CD4-positive, alpha-beta T cell treated with Interleukin-12 subunit alpha and Interleukin-12 subunit beta, for 1 hour (primary cell): ENCODE results near the gene BATF3.

Experiments
- DNase-seq: peaks from one replicate; pipeline ENCODE4 v3.0.0-alpha.2; 2020

Gene BATF3

DNA sequence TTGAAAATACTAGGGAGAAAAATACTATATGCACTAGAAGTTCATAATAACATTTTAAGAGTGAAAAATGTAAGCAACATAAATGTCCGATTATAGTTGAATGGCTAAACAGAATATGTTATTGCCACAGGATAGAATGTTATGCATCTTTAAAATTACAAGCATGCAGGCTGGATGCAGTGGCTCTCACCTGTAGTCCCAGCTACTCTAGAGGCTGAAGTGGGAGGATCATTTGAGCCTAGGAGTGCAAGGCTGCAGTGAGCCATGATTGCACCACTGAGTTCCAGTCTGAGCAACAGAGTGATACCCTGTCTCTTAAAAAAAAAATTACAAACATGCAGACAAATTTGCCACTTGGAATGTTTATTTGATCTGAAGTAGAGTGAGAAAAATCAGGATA, 3.0 kb upstream of the BATF3 start:
- DNase-seq: no peak

DNA sequence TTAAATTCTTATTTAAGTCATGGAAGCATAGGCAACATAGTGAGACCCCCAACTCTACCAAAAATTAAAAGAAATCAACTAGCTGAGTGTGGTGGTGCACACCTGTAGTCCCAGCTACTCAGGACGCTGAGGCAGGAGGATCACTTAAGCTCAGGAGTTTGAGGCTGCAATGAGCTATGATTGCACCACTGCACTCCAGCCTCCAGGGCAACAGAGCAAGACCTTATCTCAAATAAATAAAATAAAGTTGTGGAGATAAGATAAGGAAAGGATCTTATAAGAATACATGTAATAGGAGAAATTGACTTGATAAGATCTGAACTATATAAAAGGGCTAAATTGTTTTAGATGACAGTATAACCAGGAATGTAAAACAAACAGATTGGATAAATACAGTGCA, 2.3 kb upstream of the BATF3 start:
- no peak for DNase-seq

DNA sequence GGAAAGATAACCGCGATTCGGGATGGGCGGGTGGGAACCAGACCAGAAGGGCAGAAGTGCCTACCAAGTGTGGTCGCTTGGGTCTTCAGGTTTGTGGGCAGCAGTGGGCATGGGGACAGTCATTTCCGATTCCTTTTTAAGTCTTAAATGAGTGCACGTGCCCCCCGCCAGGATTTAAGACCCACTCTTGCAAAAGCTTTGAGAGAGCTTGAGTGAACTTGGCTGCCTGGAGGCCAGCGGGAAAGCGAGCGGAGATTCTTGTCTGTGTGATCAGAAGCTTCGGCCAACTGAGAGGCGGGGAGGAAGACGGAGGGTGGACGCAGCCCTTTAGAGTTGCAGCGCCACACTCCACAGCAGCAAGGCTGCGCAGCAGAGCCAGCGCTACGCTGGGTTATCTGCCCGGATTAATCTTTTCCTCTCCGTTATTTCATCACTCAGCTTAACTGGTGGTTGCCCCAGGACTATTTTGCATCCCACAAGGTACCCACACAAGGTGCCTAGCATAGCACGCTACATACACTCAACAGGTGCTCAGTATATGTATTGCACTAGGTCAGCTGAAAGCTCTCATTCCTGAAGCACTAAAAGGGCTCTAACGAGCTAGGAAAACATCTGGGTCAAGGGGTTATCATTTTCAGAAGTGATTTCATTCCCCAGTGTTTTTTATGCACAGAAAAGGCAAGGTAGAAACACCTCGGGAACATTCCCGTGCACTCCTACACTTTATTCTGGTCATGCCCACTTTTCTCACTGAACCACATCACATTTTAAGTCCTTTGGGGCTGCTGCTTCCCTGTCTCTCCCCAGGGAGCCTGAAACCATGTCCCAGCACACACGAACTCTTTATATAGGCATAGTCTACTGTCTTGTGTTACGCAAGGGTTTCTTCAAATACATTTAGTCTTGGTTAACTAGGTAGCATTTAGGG, 1.5 kb upstream of the BATF3 start:
- DNase-seq: peak; percentile 17

DNA sequence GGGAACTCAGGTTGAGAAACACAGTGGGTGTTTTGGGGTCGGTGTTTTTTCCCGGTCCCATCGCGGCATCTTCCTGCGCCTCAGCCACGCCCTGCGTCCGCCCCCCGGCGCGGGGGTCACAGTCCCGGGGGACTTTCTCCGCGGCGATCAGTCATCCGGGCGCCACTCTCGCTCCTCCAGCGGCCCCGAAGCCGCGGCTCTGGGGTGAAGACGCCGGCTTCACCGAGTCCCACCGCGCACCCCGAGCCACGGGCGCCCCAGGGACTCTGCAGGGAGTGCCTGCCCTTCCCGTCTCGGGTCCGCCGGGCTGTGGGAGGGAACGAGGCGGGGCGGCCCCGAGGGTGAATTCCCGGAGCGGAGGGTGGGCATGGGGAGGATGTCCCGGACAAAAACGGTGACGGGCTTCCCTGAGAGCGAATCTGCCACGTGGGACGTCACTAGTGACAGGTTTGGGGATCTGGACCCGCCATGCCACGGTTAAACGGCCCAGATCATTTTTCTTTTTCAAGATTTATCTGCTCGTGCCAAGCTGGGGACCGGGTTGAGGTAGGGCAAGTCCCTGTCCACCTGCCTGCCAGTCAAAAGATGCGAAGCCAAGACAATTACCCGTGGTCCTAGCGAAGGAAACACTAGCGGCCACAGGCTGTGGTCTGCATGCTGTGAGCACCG, 717 bp upstream of the BATF3 start:
- DNase-seq: peak; percentile 61

- peak; percentile 52 for DNase-seq
Observed at GRCh38 chr1:212699104-212699624, 476 bp downstream of the BATF3 start.

- DNase-seq: no peak
Observed at GRCh38 chr1:212698467-212699103, 1.1 kb downstream of the BATF3 start.

- no peak for DNase-seq
Observed at GRCh38 chr1:212696721-212697331, 2.8 kb downstream of the BATF3 start.

- no peak for DNase-seq
Observed at GRCh38 chr1:212692774-212693644, 6.6 kb downstream of the BATF3 start.

DNA sequence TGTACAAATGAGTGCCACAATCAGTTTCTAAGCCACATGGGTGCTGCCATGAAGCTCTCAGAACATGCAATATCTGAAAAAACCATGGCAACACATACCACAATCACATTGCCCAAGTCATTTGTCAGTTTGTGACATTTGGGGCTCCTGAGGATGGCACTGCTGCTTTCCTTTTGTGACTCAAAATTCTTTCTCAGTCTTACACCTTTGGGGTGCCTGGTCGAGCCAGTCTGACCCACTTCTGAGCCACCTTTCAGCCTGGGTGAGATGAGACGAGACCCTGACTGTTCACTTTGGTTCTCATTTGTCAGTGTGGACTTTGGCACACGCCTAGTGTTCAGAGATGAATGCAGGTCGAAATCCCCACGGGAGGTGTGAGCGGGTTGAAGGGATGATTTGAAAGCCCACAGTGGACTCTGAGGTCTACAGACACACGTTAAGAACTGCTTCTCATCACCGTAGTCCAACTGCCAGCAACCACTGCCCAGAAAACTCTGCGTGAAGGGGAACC, 8.0 kb downstream of the BATF3 start:
- DNase-seq: no peak

DNA sequence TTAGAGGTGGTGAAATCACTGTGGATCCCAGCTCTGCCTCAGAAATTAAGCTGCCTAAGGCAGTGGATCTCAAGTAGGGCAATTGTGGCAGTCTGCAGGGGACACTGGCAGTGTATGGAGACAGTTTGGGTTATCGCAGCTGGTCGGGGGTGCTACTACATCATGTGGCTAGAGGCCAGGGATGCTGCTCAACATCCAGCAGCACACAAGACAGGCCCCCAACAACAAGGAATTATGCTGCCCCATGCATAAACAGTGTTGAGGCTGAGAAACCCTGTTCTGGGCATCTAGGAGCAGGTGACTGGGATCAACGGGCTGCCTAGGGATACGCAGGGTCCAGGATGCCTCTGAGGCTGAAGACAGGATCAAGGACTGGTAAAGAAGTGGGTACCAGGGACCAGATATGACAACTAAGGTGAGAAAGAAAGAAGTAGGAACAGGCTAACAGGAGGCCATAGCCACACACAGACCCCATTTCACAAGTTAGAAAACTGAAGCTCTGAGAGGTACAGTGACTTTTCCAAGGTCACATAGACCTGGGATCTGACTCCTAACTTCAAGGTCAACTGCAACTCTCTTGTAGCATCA, 8.7 kb downstream of the BATF3 start:
- DNase-seq: no peak

DNA sequence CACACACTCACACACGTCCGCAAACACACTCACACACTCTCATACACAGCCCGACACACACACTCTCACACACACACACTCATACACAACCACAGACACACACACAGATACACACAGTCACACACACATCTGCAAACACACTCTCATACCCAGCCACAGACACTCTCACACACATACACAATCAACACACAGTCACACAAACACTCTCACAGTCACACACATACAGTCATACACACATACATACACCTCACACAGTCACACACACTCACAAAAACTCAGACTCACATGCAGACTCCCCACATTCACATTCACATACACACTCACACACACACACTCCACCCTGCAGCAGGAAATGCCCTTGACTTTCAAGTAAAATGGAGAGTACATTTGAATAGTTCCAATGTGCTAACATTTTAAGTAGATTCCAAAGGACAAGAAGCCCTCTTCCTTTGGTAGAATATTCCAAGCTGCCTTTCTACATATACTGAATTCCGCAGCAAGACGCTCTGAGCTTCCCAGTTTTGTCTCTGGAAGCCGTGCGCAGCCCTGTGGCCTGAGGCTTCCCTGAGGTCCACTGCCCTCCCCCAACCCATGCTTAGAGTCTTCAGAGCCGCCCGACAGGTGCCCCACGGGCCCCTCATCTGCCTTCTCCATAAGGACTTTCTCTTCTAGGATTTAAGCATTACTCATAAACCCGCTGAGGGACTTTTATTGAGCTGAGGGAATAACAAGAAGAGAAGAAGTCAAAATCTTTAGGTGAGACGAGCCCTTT, 9.7 kb downstream of the BATF3 start:
- no peak for DNase-seq

DNA sequence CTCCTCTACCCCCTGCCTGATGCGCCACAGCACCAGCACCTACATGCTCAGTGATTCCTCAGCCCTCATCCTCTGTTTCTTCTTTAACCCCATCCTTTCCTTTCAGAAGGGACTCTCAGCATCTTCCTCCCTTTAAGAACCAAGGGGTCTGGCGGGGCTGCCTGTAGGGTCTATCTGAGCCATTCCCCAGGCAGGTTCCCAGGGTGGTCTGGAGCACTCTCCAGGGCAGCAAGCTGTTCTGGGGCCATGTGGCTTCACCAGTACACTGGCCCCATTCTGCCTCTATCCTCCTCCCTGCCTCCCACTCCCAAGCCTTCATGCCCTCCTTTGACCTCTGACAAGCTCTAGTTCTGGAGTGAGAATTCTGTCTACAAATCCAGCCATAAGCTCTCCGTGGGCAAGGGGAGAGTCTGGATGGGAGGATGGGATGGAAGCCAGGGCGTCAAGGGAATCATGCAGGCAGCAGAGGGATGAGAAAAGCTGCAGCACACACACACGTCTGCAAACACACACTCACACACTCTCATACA, 10.4 kb downstream of the BATF3 start:
- no peak for DNase-seq

DNA sequence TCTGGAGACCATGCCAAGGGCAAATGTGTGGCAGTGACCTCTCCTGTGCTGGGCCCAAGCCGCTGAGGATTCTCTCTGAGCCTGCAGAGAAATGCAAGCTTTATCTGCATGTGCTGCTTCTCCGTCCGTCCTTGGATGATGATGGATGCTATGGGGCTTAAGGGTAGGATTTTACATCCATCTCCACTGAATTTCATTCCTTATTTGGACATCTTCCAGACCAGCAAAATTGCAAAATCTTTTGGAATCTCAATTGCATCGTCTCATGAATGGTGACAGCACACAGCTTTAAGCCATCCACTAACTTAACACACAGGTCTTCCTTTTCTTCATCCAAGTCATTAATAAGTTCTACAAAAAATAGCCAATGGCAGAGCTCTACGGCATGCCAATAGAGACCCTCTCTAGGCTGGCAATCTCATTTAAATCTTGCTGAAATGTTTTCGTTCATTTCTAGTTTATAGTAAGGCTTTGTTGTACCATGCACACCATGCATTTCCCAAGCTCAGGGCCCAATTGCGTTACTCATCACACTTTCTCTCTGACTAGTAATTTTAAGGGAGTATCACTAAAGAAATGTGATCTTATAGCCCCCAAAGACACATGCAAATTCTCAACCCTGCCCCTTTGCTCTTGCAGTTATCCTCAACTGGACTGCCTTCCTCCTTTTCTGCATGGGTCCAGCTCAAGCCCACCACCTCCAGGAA, 11.1 kb downstream of the BATF3 start:
- no peak for DNase-seq

DNA sequence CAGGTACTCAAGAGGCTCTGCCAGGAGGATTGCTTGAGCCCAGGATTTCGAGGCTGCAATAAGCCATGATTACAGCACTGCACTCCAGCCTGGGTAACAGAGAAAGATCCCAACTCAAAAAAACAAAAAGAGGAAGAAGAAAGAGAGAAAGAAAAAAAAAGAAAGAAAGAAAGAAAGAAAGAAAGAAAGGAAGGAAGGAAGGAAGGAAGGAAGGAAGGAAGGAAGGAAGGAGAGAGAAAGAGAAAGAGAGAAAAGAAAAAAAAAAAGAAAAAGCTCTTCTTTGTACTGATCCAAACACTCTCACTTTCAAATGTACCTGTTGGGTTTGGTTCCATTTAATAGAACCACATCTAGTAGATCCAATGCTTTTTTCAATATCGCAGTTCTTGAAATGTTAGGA, 11.8 kb downstream of the BATF3 start:
- no peak for DNase-seq

DNA sequence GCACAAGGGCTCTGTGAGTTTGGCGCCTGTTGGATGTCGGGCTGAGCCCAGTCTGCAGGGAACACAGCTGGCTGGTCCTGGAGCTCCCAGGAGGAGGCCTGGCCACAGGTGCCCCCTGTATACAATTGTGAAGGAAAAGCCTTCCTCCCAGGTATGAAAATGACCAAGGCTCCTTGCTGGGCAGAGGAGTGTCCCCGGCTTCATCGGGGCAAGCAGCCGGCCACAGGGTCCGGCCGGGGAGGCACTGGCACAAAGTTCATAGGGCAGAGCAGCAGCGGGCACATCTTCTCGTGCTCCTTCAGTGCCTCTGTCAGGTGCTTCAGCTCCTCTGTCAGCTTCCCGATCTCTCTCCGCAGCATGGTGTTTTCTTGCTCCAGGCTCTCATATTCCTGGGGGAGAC, 13.0 kb downstream of the BATF3 start:
- no peak for DNase-seq

- DNase-seq: no peak
Observed at GRCh38 chr1:212686069-212686468, 13.6 kb downstream of the BATF3 start.

DNA sequence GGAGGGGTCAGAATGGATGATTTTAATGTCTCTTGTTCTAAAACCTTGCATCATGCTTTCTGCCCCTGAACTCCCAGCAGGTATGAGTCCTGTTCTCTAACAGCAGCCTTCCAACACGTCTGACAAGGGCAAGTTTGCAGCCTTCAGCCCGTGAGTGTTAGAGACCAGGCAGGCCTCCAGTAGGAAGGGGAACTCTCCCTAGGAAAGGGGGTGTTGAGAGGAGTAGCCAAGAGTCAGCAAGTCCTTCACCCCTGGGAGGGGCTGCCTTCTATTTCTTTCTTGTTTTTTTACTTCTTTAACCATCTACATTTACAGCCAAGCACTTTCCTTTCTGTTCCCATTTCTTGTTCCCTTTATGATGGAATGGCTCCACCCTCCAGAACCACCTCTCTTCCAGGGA, 14.2 kb downstream of the BATF3 start:
- no peak for DNase-seq

- DNase-seq: no peak
Observed at GRCh38 chr1:212684521-212685090, 15.0 kb downstream of the BATF3 start.

DNA sequence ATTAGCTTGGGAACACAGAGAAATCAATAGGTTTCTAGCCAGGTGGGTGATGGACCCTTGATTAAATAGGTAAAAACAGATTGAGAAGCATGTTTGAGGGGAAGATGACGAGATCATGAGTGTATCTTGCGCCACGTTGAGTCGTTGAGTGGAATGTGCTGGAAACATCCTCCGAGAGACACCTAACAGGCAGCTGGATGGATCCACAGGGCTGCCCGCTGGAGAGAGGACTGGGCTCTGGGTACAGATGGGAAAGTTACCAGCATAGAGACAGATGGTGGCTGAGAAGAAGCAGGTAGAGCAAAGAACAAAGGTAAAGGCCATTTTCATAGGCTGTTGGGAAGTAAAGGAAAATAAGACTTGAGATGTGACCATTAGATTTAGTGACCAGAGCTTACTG, 15.6 kb downstream of the BATF3 start:
- DNase-seq: no peak
